ENCODE data around the gene GPSM3.

GPSM3 gene, protein sequence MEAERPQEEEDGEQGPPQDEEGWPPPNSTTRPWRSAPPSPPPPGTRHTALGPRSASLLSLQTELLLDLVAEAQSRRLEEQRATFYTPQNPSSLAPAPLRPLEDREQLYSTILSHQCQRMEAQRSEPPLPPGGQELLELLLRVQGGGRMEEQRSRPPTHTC

DNA sequence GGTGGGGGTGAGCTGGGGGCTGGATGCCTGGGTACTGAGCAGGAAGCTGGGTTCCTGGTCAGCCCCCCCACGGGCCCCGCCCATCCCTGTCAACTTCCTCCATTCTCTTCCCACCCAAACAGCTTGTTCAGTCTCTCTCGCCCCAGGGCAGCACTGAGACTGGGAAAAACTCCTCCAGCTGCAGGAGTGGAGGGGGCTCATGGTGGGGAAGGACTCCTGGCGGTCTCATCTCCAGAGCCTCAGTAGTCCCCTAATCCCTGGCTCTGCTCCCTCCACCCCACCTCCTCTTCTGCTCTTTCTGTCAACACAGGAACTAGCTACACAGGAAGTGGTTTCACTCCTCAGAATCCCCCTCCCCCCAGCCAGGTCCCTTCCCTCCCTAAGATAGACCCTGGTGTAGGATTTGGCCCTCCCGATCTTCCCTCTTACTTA, at the start of gene GPSM3:
GPSM3 (minus strand) TSS at position 36 of the 432 bp plus-strand sequence. CDS start 130 bp downstream, outside the sequence.
- no peak within 1 kb of the TSS for H3K27ac ChIP-seq
- no peak for TF ChIP-seq ZFX (IDR thresholded peaks at IDR 0.05; ENCODE audit: borderline replicate concordance)
- TF ChIP-seq, protein P1, sequence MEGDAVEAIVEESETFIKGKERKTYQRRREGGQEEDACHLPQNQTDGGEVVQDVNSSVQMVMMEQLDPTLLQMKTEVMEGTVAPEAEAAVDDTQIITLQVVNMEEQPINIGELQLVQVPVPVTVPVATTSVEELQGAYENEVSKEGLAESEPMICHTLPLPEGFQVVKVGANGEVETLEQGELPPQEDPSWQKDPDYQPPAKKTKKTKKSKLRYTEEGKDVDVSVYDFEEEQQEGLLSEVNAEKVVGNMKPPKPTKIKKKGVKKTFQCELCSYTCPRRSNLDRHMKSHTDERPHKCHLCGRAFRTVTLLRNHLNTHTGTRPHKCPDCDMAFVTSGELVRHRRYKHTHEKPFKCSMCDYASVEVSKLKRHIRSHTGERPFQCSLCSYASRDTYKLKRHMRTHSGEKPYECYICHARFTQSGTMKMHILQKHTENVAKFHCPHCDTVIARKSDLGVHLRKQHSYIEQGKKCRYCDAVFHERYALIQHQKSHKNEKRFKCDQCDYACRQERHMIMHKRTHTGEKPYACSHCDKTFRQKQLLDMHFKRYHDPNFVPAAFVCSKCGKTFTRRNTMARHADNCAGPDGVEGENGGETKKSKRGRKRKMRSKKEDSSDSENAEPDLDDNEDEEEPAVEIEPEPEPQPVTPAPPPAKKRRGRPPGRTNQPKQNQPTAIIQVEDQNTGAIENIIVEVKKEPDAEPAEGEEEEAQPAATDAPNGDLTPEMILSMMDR (IDR thresholded peaks at IDR 0.05): no peak

DNA sequence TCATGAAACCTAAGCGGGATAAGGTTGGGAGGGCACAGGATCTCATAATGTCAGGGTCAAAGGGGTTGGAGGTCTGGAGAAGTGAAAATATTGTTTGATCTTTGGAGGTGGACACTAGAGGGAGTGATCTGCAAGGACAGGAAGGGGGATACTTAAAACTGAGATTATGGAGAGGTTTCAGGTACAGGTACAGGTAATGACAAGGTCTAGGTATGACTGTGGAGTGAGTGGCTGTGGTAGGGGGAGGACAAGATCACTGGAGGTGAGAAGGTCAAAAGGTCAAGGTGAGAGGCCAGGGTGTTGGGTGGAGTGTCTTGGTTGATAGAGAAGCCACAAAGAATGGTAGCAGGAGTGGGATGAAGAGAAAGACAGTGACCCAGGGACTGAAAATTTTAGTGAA, 48.2 kb upstream of the GPSM3 start:
- no peak overlapping the region for H3K27ac ChIP-seq
- TF ChIP-seq ZFX (IDR thresholded peaks at IDR 0.05; ENCODE audit: borderline replicate concordance): no peak
- TF ChIP-seq, protein P1 (IDR thresholded peaks at IDR 0.05): 0 out of 2 replicates have a peak, but pooled peaks have one; percentile 13

DNA sequence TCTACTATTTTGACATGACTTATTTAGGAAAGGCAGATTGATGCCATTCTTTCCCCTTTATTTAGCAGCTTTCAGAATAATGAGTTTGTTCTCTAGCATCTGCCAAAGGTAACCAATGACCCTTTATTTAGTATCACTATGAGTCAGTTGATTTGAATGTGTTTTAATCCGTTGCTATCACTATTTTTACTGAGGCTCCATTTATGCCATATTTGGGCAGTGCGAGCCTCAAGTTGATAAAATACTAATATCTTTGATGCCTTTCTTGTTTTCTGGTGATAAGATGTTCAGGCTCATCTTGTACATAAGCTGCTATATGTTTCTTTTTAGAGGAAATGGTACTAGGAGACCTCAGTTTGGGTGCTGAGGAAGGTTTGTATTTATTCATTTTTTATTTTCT, 47.0 kb upstream of the GPSM3 start:
- H3K27ac ChIP-seq: no peak overlapping the region
- TF ChIP-seq, protein P1 (IDR thresholded peaks at IDR 0.05): no peak
- no peak for TF ChIP-seq ZFX (IDR thresholded peaks at IDR 0.05; ENCODE audit: borderline replicate concordance)

DNA sequence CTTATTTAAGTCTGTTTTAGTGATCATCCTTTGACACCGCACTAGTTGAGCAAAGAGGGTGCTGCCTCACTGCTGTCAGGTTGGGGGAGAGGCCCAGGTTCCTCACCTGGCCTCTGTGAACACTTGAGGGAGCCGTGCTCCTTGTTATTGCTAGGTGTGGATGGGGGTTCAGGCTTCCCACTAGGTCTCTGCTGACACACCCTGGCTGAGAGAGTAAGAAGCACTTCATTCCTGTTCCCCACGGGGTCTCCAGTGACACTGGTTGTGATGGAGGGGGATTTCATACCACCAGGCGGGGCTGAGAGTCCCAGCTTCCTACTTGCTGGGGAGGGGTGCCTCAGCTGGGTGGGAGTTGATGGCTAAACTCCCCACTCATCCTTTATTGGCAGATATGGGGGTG, 42.5 kb upstream of the GPSM3 start:
- no peak overlapping the region for H3K27ac ChIP-seq
- TF ChIP-seq ZFX (IDR thresholded peaks at IDR 0.05; ENCODE audit: borderline replicate concordance): no peak
- TF ChIP-seq, protein P1 (IDR thresholded peaks at IDR 0.05): no peak

DNA sequence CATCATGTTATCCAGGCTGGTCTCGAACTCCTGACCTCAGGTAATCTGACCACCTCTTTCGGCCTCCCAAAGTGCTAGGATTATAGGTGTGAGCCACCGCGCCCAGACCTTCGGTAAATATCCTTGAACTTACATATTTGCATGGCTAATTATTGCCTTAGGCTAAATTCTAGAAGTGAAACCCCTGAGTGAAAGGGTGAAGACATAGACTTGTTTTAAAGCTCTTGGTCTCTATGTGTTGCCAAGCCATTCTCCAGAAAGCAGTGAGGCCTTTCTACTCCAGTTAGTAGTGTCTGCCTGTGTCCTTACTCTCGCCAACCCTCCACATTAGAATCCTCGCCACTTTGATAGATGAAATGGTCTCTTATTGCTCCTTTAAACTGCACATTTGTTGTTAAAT, 34.0 kb upstream of the GPSM3 start:
- no peak overlapping the region for H3K27ac ChIP-seq
- no peak for TF ChIP-seq ZFX (IDR thresholded peaks at IDR 0.05; ENCODE audit: borderline replicate concordance)
- TF ChIP-seq, protein P1 (IDR thresholded peaks at IDR 0.05): no peak

DNA sequence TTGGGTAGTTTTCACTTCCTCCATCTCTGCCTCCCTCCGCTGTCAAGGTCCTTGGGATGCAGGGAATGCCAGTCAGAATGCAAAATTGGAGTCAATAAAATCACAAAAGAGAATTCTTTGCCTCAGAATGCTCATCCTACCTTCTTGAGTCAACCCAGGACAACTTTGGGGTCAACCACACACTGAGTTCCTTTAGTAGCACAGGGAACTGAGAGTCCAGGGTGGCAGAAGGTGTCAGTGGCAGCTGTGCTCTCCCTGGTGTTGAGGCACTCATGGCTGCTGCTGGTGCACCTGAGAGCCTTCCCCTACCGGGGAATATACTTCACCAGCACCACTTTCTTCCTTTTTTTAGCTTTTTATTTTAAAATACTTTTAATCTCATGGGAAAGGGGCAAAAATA, 32.3 kb upstream of the GPSM3 start:
- no peak overlapping the region for H3K27ac ChIP-seq
- TF ChIP-seq, protein P1 (IDR thresholded peaks at IDR 0.05): no peak
- no peak for TF ChIP-seq ZFX (IDR thresholded peaks at IDR 0.05; ENCODE audit: borderline replicate concordance)

DNA sequence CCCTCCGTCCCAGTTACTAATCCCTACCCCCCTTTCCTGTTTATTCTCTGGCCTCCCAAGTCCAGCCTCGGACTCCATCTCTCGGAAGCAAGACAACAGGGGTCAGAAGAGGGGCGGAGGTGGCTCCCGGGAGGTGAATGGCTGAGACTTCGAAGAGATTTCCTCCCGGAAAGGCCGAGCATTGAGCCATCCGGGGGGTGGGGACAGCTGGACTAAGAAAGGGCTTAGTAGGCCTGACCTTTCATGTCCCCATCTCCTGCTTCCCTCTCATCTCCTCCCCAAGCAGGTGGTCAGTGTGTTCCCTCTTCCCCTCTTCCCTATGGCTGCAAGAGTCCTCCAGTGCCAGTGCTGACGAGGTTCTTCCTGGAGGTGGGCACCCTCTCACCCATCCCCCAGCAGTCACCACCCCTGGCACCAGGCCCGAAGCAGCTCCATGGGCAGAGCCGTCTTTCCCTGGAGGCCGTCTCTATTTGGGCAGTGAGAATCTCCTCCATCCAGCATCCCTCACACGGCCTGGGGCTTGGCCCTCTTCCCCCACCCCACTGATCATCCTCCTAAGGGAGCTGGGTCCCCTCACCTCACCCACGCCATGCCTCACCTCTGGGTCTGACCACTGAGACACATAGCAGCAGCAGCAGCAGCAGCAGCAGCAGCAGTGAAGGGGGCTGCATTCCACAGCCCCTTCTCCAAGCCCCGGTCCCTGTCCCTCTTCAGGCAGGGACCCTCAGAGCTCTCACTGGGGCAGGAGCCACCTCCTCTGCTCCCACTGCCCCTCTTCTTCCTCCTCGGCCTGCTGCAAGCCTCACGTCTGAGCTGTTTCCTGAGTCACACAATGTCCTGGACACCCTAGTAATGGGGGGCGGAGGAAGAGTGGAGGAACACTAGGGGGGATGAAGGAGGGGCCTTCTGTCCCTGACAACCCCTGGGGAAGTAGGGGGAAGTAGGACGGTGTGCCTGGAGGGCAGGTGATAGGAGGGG, 31.1 kb upstream of the GPSM3 start, which contains the start of gene NOTCH4:
NOTCH4 (minus strand) TSS at position 810 of the 978 bp plus-strand sequence; CDS start at position 671, 139 bp downstream.
- H3K27ac ChIP-seq: no peak within 1 kb of the TSS
- TF ChIP-seq, protein P1 (IDR thresholded peaks at IDR 0.05): no peak
- no peak for TF ChIP-seq ZFX (IDR thresholded peaks at IDR 0.05; ENCODE audit: borderline replicate concordance)
